T-helper 1 cell treated with Interleukin-12 subunit alpha and Interleukin-12 subunit beta and Interleukin-4 antibody, amounts not matched to agents 30 ng/mL and 1 ng/mL, for 36 hours (primary cell): Measurements from ENCODE around the gene KRT75. TPM values are rescaled to one million over a fixed set of nuclear protein-coding genes. Genes with fewer than 3 reads are reported as not detected.

Experiments
- intact Hi-C: fragments of 100-400 bp; cut with micrococcal nuclease; formaldehyde crosslinking; loops from one replicate; pipeline ENCODE4 v1.15.1; 2024
- total RNA-seq: library from RNA; stranded (reverse); gene quantifications from 2 replicates; pipeline ENCODE4 v1.2.3, GENCODE V29; 2022

Gene KRT75
- total RNA-seq, 1 donor from 2014 or later: not detected

- intact Hi-C loops: no loop called here
Observed at GRCh38 chr12:52440821-52441319, 6.7 kb upstream of the KRT75 start.

- intact Hi-C loops: no loop called here
Observed at GRCh38 chr12:52439845-52440244, 5.7 kb upstream of the KRT75 start.

- intact Hi-C loops: no loop called here
Observed at GRCh38 chr12:52439420-52439819, 5.2 kb upstream of the KRT75 start.

- intact Hi-C loops: no loop called here
Observed at GRCh38 chr12:52438305-52439301, 4.4 kb upstream of the KRT75 start.

- intact Hi-C loops: no loop called here
Observed at GRCh38 chr12:52437508-52437907, 3.3 kb upstream of the KRT75 start.

GRCh38 chr12:52436828-52437474, 2.8 kb upstream of the KRT75 start:
- intact Hi-C loops: no loop called here

GRCh38 chr12:52436000-52436827, 2.0 kb upstream of the KRT75 start:
- intact Hi-C loops: no loop called here

- intact Hi-C loops: no loop called here
Observed at GRCh38 chr12:52435659-52435999, 1.5 kb upstream of the KRT75 start.

GRCh38 chr12:52434760-52435530, 774 bp upstream of the KRT75 start:
- intact Hi-C loops: no loop called here

GRCh38 chr12:52433501-52434080, 580 bp downstream of the KRT75 start:
- intact Hi-C loops: no loop called here

GRCh38 chr12:52432559-52433207, 1.5 kb downstream of the KRT75 start:
- intact Hi-C loops: no loop called here

GRCh38 chr12:52428121-52428520, 6.0 kb downstream of the KRT75 start:
- intact Hi-C loops: no loop called here

GRCh38 chr12:52427083-52427482, 7.1 kb downstream of the KRT75 start:
- intact Hi-C loops: no loop called here

- intact Hi-C loops: no loop called here
Observed at GRCh38 chr12:52426034-52426433, 8.1 kb downstream of the KRT75 start.

- intact Hi-C loops: no loop called here
Observed at GRCh38 chr12:52425466-52425865, 8.7 kb downstream of the KRT75 start.

GRCh38 chr12:52423661-52424500, 10.3 kb downstream of the KRT75 start:
- intact Hi-C loops: no loop called here

- intact Hi-C loops: no loop called here
Observed at GRCh38 chr12:52423035-52423434, 11.1 kb downstream of the KRT75 start.

- intact Hi-C loops: no loop called here
Observed at GRCh38 chr12:52419656-52420055, 14.5 kb downstream of the KRT75 start.

- intact Hi-C loops: no loop called here
Observed at GRCh38 chr12:52418576-52419110, 15.5 kb downstream of the KRT75 start.
